ENCODE data around the gene TMEM150B. TPM values are rescaled to one million over a fixed set of nuclear protein-coding genes. Genes with fewer than 3 reads are reported as not detected.

TMEM150B gene
- total RNA-seq, 1 experiment from 2014 or later = not detected

DNA sequence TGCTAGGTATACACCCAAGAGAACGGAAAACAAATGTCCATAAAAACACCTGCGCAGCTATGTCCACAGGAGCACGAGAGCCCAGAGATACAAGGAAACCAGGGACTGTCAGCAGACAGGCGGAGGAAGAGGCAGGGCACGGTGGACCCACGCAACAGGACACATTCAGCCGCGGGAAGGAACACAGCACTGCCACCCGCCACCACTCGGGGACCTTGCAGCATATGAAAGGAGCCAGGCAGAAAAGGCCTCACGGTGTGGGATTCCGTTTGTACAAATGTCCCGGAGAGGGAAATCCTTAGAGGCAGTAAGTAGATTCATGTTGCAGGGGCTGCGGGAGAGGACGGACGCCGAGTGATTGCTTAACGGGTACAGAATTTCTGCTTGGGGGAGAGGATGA, 53.0 kb downstream of the TMEM150B start:
- POLR2A ChIA-PET (ENCODE audit: unreplicated experiment) = no interaction called here
- H3K9me2 ChIP-seq (ENCODE audit: insufficient read depth) = no peaks in the 10 kb centered on the region
- no peaks in the 10 kb centered on the region for H3F3A ChIP-seq (ENCODE audit: insufficient read depth, low read depth)
- no peak overlapping the region for H3K4me3 ChIP-seq
- H3K79me2 ChIP-seq (ENCODE audit: low read depth) = no peaks in the 10 kb centered on the region; the same call in 1 of the 2 replicates
- no peak overlapping the region for H3K27ac ChIP-seq
- intact Hi-C loops (cut with micrococcal nuclease; ENCODE audit: unreplicated experiment) = no loop called here
- no peak overlapping the region for H2AFZ ChIP-seq
- H3K4me1 ChIP-seq (replicated peaks; ENCODE audit: insufficient read depth) = no peaks in the 10 kb centered on the region
- peaks cover 8% of the 10 kb centered on the region; the same call in 1 of the 2 replicates for H3K36me3 ChIP-seq (ENCODE audit: low read depth)
- no peaks in the 10 kb centered on the region for H3K27me3 ChIP-seq (ENCODE audit: insufficient read depth, low read depth)
- BruUV-seq (replicated peaks) = no TSS peak
- CTCF ChIA-PET = no interaction called here
- H3K9me3 ChIP-seq (ENCODE audit: insufficient read depth, low read depth) = no peaks in the 10 kb centered on the region
- TF ChIP-seq, protein P1, sequence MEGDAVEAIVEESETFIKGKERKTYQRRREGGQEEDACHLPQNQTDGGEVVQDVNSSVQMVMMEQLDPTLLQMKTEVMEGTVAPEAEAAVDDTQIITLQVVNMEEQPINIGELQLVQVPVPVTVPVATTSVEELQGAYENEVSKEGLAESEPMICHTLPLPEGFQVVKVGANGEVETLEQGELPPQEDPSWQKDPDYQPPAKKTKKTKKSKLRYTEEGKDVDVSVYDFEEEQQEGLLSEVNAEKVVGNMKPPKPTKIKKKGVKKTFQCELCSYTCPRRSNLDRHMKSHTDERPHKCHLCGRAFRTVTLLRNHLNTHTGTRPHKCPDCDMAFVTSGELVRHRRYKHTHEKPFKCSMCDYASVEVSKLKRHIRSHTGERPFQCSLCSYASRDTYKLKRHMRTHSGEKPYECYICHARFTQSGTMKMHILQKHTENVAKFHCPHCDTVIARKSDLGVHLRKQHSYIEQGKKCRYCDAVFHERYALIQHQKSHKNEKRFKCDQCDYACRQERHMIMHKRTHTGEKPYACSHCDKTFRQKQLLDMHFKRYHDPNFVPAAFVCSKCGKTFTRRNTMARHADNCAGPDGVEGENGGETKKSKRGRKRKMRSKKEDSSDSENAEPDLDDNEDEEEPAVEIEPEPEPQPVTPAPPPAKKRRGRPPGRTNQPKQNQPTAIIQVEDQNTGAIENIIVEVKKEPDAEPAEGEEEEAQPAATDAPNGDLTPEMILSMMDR (conservative IDR thresholded peaks at IDR 0.05) = no peak
- 0 out of 2 replicates have a peak, but pooled peaks cover 5% of the 10 kb centered on the region for H4K20me1 ChIP-seq (ENCODE audit: insufficient read depth)
- DNase-seq = no peak
- no peak overlapping the region for H3K4me2 ChIP-seq

GRCh38 chr19:55270172-55270942, 54.8 kb downstream of the TMEM150B start:
- ChIA-PET CTCF (no interaction called here), POLR2A (ENCODE audit: unreplicated experiment) (interaction anchor here (0.7 kb wide), 1 partner anchor 52 kb away, joined by 3 read pairs; no protein-coding TSS in a partner anchor)
- Histone ChIP-seq H3K9me3 (ENCODE audit: insufficient read depth, low read depth) (no peaks in the 10 kb centered on the region), H3K27me3 (ENCODE audit: insufficient read depth, low read depth) (no peaks in the 10 kb centered on the region), H3K9me2 (ENCODE audit: insufficient read depth) (no peaks in the 10 kb centered on the region), H3K4me3 (no peak overlapping the region), H3K4me1 (replicated peaks; ENCODE audit: insufficient read depth) (no peaks in the 10 kb centered on the region), H3K79me2 (ENCODE audit: low read depth) (no peaks in the 10 kb centered on the region; the same call in 1 of the 2 replicates), H3K27ac (no peak overlapping the region), H3K36me3 (ENCODE audit: low read depth) (peaks cover 8% of the 10 kb centered on the region; the same call in 1 of the 2 replicates), H3K4me2 (no peak overlapping the region), H4K20me1 (ENCODE audit: insufficient read depth) (0 out of 2 replicates have a peak, but pooled peaks cover under 1% of the 10 kb centered on the region), H3F3A (ENCODE audit: insufficient read depth, low read depth) (peaks cover 5% of the 10 kb centered on the region; the same call in 1 of the 2 replicates), H2AFZ (no peak overlapping the region)
- DNase-seq = no peak
- BruUV-seq (replicated peaks) = no TSS peak
- TF ChIP-seq, protein P1 (conservative IDR thresholded peaks at IDR 0.05) = no peak
- TF ChIP-seq EZH2 (IDR thresholded peaks at IDR 0.05; ENCODE audit: low read depth) = no peak
- intact Hi-C loops (cut with micrococcal nuclease; ENCODE audit: unreplicated experiment) = no loop called here

DNA sequence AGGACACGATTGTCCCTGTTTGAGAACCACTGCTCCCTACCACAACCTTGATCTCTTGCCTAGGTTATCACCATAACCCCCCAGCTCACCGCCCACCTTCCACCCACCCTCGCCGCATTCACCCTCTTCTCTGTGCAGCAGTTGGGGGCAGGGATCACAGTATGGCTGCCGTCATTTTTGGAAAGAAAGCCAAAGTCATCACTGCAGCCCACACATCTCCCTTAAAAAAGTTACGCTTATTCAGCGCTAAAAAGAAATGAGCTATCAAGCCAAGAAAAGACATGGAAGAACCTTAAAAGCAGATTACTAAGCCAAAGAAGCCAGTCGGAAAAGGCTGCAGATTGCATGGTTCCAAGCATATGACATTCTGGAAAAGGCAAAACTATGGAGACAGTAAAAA, 55.8 kb downstream of the TMEM150B start:
- Histone ChIP-seq H3K9me2 (ENCODE audit: insufficient read depth) (no peaks in the 10 kb centered on the region), H3K9me3 (ENCODE audit: insufficient read depth, low read depth) (no peaks in the 10 kb centered on the region), H3K27ac (no peak overlapping the region), H3F3A (ENCODE audit: insufficient read depth, low read depth) (peaks cover 9% of the 10 kb centered on the region; the same call in 1 of the 2 replicates), H3K4me1 (replicated peaks; ENCODE audit: insufficient read depth) (no peaks in the 10 kb centered on the region), H4K20me1 (ENCODE audit: insufficient read depth) (no peaks in the 10 kb centered on the region), H3K36me3 (ENCODE audit: low read depth) (peaks cover 5% of the 10 kb centered on the region; the same call in 1 of the 2 replicates), H3K79me2 (ENCODE audit: low read depth) (no peaks in the 10 kb centered on the region; the same call in 1 of the 2 replicates), H3K4me3 (no peak overlapping the region), H2AFZ (no peak overlapping the region), H3K27me3 (ENCODE audit: insufficient read depth, low read depth) (no peaks in the 10 kb centered on the region), H3K4me2 (no peak overlapping the region)
- CTCF ChIA-PET = no interaction called here
- no TSS peak for BruUV-seq (replicated peaks)
- no peak for TF ChIP-seq EZH2 (IDR thresholded peaks at IDR 0.05; ENCODE audit: low read depth)
- TF ChIP-seq, protein P1 (conservative IDR thresholded peaks at IDR 0.05) = no peak
- POLR2A ChIA-PET (ENCODE audit: unreplicated experiment) = interaction anchor here (0.7 kb wide), 1 partner anchor 13 kb away, joined by 4 read pairs; no protein-coding TSS in a partner anchor
- DNase-seq = no peak
- intact Hi-C loops (cut with micrococcal nuclease; ENCODE audit: unreplicated experiment) = no loop called here

Data from PC-9 (cell line).